Astrocyte (in vitro differentiated cells and primary cell): ENCODE measurements around the gene DNAH17.

Source experiments
- EZH2 ChIP-seq: IDR thresholded peaks from 2 replicates; pipeline ENCODE4 v1.6.1; 2012; ENCODE audit warnings: mild to moderate bottlenecking, low read length, inconsistent platforms; ENCODE audit not compliant: insufficient read depth
- TF ChIP-seq, protein P1 (sequence below): IDR thresholded peaks from 2 replicates; pipeline ENCODE4 v1.5.1; 2011; ENCODE audit warnings: low read depth, mild to moderate bottlenecking, inconsistent platforms, low read length, moderate library complexity; ENCODE audit not compliant: insufficient read depth

DNA sequence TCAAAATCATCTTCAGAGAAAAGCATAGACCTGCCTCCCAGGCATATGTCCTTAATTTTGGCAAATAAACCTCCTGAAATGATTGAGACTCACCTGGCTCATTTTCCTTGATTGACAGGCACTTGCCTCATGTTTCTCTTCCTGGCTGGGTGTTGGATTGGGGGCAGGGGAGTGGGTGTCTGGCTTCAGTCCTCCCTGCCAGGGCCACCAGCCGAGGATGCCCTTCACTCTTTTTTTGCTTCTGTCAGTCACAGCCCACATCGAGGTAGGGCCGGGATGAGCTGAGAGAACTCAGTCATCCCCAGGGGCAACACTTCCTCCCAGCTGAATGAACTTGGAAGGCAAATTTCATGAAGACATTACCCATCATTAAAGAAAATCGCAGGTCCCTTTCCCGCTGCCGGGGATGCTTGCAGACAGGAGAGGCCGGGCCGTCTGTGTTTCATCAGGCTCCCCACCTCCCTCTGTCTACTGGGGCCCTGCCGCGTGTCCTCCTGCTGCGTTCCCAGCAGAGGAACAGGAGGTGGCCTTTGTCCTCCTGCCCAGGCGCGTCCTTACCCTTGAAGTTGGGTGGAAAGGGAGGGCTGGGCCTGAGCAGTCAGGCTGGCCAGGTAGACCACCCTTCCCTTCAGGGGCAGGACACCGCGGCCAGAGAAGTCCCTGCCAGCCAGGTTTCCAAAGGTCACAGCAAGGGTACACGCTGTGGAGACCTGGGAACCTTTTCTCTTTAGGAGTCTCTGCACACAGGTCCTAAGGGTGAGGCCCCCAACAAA is 11.2 kb upstream of the DNAH17 start:
- TF ChIP-seq, protein P1, sequence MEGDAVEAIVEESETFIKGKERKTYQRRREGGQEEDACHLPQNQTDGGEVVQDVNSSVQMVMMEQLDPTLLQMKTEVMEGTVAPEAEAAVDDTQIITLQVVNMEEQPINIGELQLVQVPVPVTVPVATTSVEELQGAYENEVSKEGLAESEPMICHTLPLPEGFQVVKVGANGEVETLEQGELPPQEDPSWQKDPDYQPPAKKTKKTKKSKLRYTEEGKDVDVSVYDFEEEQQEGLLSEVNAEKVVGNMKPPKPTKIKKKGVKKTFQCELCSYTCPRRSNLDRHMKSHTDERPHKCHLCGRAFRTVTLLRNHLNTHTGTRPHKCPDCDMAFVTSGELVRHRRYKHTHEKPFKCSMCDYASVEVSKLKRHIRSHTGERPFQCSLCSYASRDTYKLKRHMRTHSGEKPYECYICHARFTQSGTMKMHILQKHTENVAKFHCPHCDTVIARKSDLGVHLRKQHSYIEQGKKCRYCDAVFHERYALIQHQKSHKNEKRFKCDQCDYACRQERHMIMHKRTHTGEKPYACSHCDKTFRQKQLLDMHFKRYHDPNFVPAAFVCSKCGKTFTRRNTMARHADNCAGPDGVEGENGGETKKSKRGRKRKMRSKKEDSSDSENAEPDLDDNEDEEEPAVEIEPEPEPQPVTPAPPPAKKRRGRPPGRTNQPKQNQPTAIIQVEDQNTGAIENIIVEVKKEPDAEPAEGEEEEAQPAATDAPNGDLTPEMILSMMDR = no peak
- no peak for TF ChIP-seq EZH2
